Activated CD8-positive, alpha-beta memory T cell treated with anti-CD3 and anti-CD28 coated beads for 48 hours (primary cell): ENCODE results near the gene GPC1.

ENCODE experiments used
- DNase-seq, 3 experiments: peaks; one replicate each; pipeline ENCODE4 v3.0.0-alpha.2; 2020; ENCODE audit warnings: low read depth in 2 of 3, low spot score in 2 of 3

GPC1 gene

GRCh38 chr2:240440704-240441320 lies 5.3 kb downstream of the GPC1 start:
- no peak for DNase-seq

GRCh38 chr2:240441326-240441992 lies 6.0 kb downstream of the GPC1 start:
- DNase-seq = no peak

GRCh38 chr2:240441993-240442411 lies 6.5 kb downstream of the GPC1 start:
- no peak for DNase-seq

- no peak for DNase-seq
These were observed 7.6 kb downstream of the GPC1 start for GRCh38 chr2:240442891-240443715.

- DNase-seq = no peak
These were observed 8.4 kb downstream of the GPC1 start for GRCh38 chr2:240443891-240444301.

- no peak for DNase-seq
These were observed 9.0 kb downstream of the GPC1 start for GRCh38 chr2:240444464-240444863.

- DNase-seq = no peak
These were observed 10.6 kb downstream of the GPC1 start for GRCh38 chr2:240445961-240446663.

- no peak for DNase-seq
These were observed 11.3 kb downstream of the GPC1 start for GRCh38 chr2:240446664-240447175.

GRCh38 chr2:240447331-240447730 lies 11.9 kb downstream of the GPC1 start:
- no peak for DNase-seq

GRCh38 chr2:240447934-240448333 lies 12.5 kb downstream of the GPC1 start:
- DNase-seq = no peak

- DNase-seq = no peak
These were observed 13.2 kb downstream of the GPC1 start for GRCh38 chr2:240448387-240449274.

GRCh38 chr2:240449764-240450531 lies 14.5 kb downstream of the GPC1 start:
- no peak for DNase-seq

- DNase-seq = no peak
These were observed 15.2 kb downstream of the GPC1 start for GRCh38 chr2:240450532-240451107.

- no peak for DNase-seq
These were observed 15.7 kb downstream of the GPC1 start for GRCh38 chr2:240451108-240451611.

- no peak for DNase-seq
These were observed 16.5 kb downstream of the GPC1 start for GRCh38 chr2:240451791-240452461.

GRCh38 chr2:240452462-240453256 lies 17.2 kb downstream of the GPC1 start:
- no peak for DNase-seq

- DNase-seq = no peak
These were observed 18.1 kb downstream of the GPC1 start for GRCh38 chr2:240453461-240454105.
